NT2/D1 (cell line): ENCODE results near the gene C10orf53.

ENCODE experiments used
- YY1 ChIP-seq: IDR thresholded peaks from 2 replicates; pipeline ENCODE4 v1.6.1; 2011; ENCODE audit not compliant: insufficient read length, insufficient read depth
- ZNF274 ChIP-seq: IDR thresholded peaks from 2 replicates; pipeline ENCODE4 v1.6.1; 2011; ENCODE audit warnings: mild to moderate bottlenecking, low read depth, low read length

- no peak for TF ChIP-seq YY1
- TF ChIP-seq ZNF274: no peak
Observed at GRCh38 chr10:49735161-49735560, 55.7 kb downstream of the C10orf53 start.
